ENCODE data around the gene SLC22A4. TPM values are rescaled to one million over a fixed set of nuclear protein-coding genes. Genes with fewer than 3 reads are reported as not detected.

Gene SLC22A4
- total RNA-seq, 1 donor, result 2.9 TPM

- H3K27ac ChIP-seq (ENCODE audit: low read depth, low read length), result no peak overlapping the region
- no peak overlapping the region for H3K4me2 ChIP-seq (ENCODE audit: insufficient read depth, low read length)
- H3K36me3 ChIP-seq (ENCODE audit: insufficient read depth, low read length), result no peaks in the 10 kb centered on the region
- no peaks in the 10 kb centered on the region for H3K9me3 ChIP-seq (ENCODE audit: low read depth, low read length)
- no peak overlapping the region for H3K4me3 ChIP-seq (ENCODE audit: insufficient read depth, low read length)
- H3K27me3 ChIP-seq (ENCODE audit: insufficient read depth, low read length), result no peaks in the 10 kb centered on the region
- DNase-seq (ENCODE audit: insufficient read length, low spot score, missing footprints), result no peak
- TF ChIP-seq, protein P1, sequence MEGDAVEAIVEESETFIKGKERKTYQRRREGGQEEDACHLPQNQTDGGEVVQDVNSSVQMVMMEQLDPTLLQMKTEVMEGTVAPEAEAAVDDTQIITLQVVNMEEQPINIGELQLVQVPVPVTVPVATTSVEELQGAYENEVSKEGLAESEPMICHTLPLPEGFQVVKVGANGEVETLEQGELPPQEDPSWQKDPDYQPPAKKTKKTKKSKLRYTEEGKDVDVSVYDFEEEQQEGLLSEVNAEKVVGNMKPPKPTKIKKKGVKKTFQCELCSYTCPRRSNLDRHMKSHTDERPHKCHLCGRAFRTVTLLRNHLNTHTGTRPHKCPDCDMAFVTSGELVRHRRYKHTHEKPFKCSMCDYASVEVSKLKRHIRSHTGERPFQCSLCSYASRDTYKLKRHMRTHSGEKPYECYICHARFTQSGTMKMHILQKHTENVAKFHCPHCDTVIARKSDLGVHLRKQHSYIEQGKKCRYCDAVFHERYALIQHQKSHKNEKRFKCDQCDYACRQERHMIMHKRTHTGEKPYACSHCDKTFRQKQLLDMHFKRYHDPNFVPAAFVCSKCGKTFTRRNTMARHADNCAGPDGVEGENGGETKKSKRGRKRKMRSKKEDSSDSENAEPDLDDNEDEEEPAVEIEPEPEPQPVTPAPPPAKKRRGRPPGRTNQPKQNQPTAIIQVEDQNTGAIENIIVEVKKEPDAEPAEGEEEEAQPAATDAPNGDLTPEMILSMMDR (IDR thresholded peaks at IDR 0.05; ENCODE audit: extremely low read depth, low read depth, low read length), result no peak
- H3K79me2 ChIP-seq (ENCODE audit: insufficient read depth, low read length), result peaks cover 5% of the 10 kb centered on the region
- H4K20me1 ChIP-seq (ENCODE audit: insufficient read depth, low read length), result no peaks in the 10 kb centered on the region
- H2AFZ ChIP-seq (ENCODE audit: low read length), result no peak overlapping the region
- no peaks in the 10 kb centered on the region for H3K4me1 ChIP-seq (ENCODE audit: insufficient read depth, low read length)
These were observed 82.8 kb downstream of the SLC22A4 start for GRCh38 chr5:132376694-132377641.

DNA sequence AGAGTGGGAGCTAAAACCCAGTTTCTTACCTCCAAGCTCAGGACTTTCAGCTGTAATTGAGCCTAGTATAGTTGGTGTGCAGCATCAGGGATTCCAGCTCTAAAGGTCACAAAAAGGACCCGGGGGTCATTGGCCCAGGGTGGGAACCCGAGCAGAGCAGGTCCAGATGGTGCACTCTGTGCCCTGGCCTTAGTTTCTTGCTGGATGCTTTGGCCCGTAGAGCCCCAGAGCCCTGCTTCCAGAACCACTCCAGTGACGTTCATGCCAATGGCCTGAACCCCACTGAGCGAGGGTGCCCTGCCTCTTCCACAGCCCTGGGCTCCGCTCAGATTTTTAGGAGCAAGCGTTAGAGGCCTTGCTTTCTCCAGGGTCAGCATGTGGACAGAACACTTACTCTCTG is 83.5 kb downstream of the SLC22A4 start:
- H2AFZ ChIP-seq (ENCODE audit: low read length), result no peak overlapping the region
- no peaks in the 10 kb centered on the region for H3K4me1 ChIP-seq (ENCODE audit: insufficient read depth, low read length)
- no peaks in the 10 kb centered on the region for H3K9me3 ChIP-seq (ENCODE audit: low read depth, low read length)
- peaks cover 3% of the 10 kb centered on the region for H3K79me2 ChIP-seq (ENCODE audit: insufficient read depth, low read length)
- H3K27ac ChIP-seq (ENCODE audit: low read depth, low read length), result no peak overlapping the region
- TF ChIP-seq, protein P1 (IDR thresholded peaks at IDR 0.05; ENCODE audit: extremely low read depth, low read depth, low read length), result no peak
- H3K4me2 ChIP-seq (ENCODE audit: insufficient read depth, low read length), result no peak overlapping the region
- H3K4me3 ChIP-seq (ENCODE audit: insufficient read depth, low read length), result no peak overlapping the region
- no peaks in the 10 kb centered on the region for H3K36me3 ChIP-seq (ENCODE audit: insufficient read depth, low read length)
- no peaks in the 10 kb centered on the region for H3K27me3 ChIP-seq (ENCODE audit: insufficient read depth, low read length)
- no peak for DNase-seq (ENCODE audit: insufficient read length, low spot score, missing footprints)
- no peaks in the 10 kb centered on the region for H4K20me1 ChIP-seq (ENCODE audit: insufficient read depth, low read length)

- H2AFZ ChIP-seq (ENCODE audit: low read length), result no peak overlapping the region
- TF ChIP-seq, protein P1 (IDR thresholded peaks at IDR 0.05; ENCODE audit: extremely low read depth, low read depth, low read length), result no peak
- no peaks in the 10 kb centered on the region for H3K27me3 ChIP-seq (ENCODE audit: insufficient read depth, low read length)
- H3K27ac ChIP-seq (ENCODE audit: low read depth, low read length), result no peak overlapping the region
- peaks cover 3% of the 10 kb centered on the region for H3K79me2 ChIP-seq (ENCODE audit: insufficient read depth, low read length)
- H4K20me1 ChIP-seq (ENCODE audit: insufficient read depth, low read length), result no peaks in the 10 kb centered on the region
- no peak overlapping the region for H3K4me3 ChIP-seq (ENCODE audit: insufficient read depth, low read length)
- peak; percentile 81 for DNase-seq (ENCODE audit: insufficient read length, low spot score, missing footprints)
- H3K36me3 ChIP-seq (ENCODE audit: insufficient read depth, low read length), result no peaks in the 10 kb centered on the region
- H3K9me3 ChIP-seq (ENCODE audit: low read depth, low read length), result no peaks in the 10 kb centered on the region
- H3K4me1 ChIP-seq (ENCODE audit: insufficient read depth, low read length), result no peaks in the 10 kb centered on the region
- H3K4me2 ChIP-seq (ENCODE audit: insufficient read depth, low read length), result no peak overlapping the region
These were observed 84.4 kb downstream of the SLC22A4 start for GRCh38 chr5:132378580-132378979.

DNA sequence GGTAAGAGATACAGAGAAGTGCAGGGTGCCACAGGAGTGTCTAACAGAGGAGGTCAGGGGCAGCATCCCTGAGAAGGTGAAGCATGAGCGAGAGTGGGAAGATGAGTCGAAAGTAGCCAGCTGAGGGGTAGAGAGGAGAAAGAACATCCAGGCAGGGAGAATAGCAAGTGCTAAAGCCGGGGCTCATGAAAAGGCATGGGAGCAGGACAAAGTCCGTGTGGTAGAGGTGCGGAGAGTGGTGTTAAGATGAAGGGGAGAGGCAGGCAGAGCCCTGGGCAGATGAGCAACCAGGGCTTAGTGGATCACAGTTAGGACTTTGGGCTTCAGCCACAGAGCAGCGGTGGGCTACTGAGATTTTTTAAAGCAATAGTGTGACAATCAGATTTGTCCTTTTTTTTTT is 85.9 kb downstream of the SLC22A4 start:
- no peaks in the 10 kb centered on the region for H3K36me3 ChIP-seq (ENCODE audit: insufficient read depth, low read length)
- no peak overlapping the region for H3K27ac ChIP-seq (ENCODE audit: low read depth, low read length)
- H3K4me1 ChIP-seq (ENCODE audit: insufficient read depth, low read length), result no peaks in the 10 kb centered on the region
- TF ChIP-seq, protein P1 (IDR thresholded peaks at IDR 0.05; ENCODE audit: extremely low read depth, low read depth, low read length), result no peak
- no peak overlapping the region for H3K4me3 ChIP-seq (ENCODE audit: insufficient read depth, low read length)
- H3K4me2 ChIP-seq (ENCODE audit: insufficient read depth, low read length), result no peak overlapping the region
- H3K27me3 ChIP-seq (ENCODE audit: insufficient read depth, low read length), result no peaks in the 10 kb centered on the region
- no peaks in the 10 kb centered on the region for H4K20me1 ChIP-seq (ENCODE audit: insufficient read depth, low read length)
- DNase-seq (ENCODE audit: insufficient read length, low spot score, missing footprints), result no peak
- no peaks in the 10 kb centered on the region for H3K9me3 ChIP-seq (ENCODE audit: low read depth, low read length)
- no peak overlapping the region for H2AFZ ChIP-seq (ENCODE audit: low read length)
- H3K79me2 ChIP-seq (ENCODE audit: insufficient read depth, low read length), result no peaks in the 10 kb centered on the region

Measured in osteoblast (primary cell).